Immature natural killer cell (primary cell): ENCODE results near the gene APC2. TPM values are rescaled to one million over a fixed set of nuclear protein-coding genes. Genes with fewer than 3 reads are reported as not detected.
A peak's percentile ranks its signal among the peaks of the same experiment; 100 is the strongest.

ENCODE experiments used
- DNase-seq, 3 donors: peaks; one replicate each; pipeline ENCODE4 v3.0.0; 2022; ENCODE audit warnings: mixed read lengths in 1 of 3
- H3K27ac Mint-ChIP-seq, 6 donors: one replicate each; pipeline ENCODE4 v1.8.0; 2020; ENCODE audit warnings: mixed read lengths in 6 of 6, mild to moderate bottlenecking in 5 of 6, inconsistent platforms in 4 of 6, moderate library complexity in 3 of 6
- H3K27me3 Mint-ChIP-seq, 3 donors: one replicate each; pipeline ENCODE4 v1.8.0; 2020 to 2021; ENCODE audit warnings: low read depth in 3 of 3, mild to moderate bottlenecking in 3 of 3, mixed read lengths in 3 of 3, moderate library complexity in 3 of 3, inconsistent platforms in 1 of 3
- H3K36me3 Mint-ChIP-seq, 3 donors: one replicate each; pipeline ENCODE4 v1.8.0; 2020; ENCODE audit warnings: mixed read lengths in 3 of 3, inconsistent platforms in 2 of 3, mild to moderate bottlenecking in 2 of 3
- H3K4me1 Mint-ChIP-seq, 2 donors: one replicate each; pipeline ENCODE4 v1.8.0; 2020; ENCODE audit warnings: inconsistent platforms in 2 of 2, mild to moderate bottlenecking in 2 of 2, mixed read lengths in 2 of 2, moderate library complexity in 1 of 2
- H3K4me3 Mint-ChIP-seq, 5 donors: one replicate each; pipeline ENCODE4 v1.8.0; 2020; ENCODE audit warnings: mild to moderate bottlenecking in 5 of 5, mixed read lengths in 5 of 5, inconsistent platforms in 3 of 5, moderate library complexity in 3 of 5
- H3K9me3 Mint-ChIP-seq, 6 donors: one replicate each; pipeline ENCODE4 v1.8.0; 2020; ENCODE audit warnings: mild to moderate bottlenecking in 6 of 6, mixed read lengths in 6 of 6, inconsistent platforms in 4 of 6, moderate library complexity in 3 of 6
- polyA plus RNA-seq, 3 donors: library from polyadenylated mRNA; unstranded; fragments of 300-500 nt; fragmentation: Illumina TruSeq; gene quantifications; one replicate each; pipeline ENCODE4 v1.2.3, GENCODE V29; 2021

APC2 gene
- polyA plus RNA-seq, 3 donors from 2014 or later, result 0.06 TPM; not detected in 2

- peaks cover 11 to 13% of the 10 kb centered on the region in 2 donors for H3K4me1 Mint-ChIP-seq
- peaks cover 6 to 8% (median 8%) of the 10 kb centered on the region in 3 donors for H3K27me3 Mint-ChIP-seq
- no peak overlapping the region for H3K27ac Mint-ChIP-seq
Observed at GRCh38 chr19:1505012-1505411, 55.1 kb downstream of the APC2 start.

GRCh38 chr19:1505991-1506881 lies 56.3 kb downstream of the APC2 start:
- Mint-ChIP-seq H3K27me3 (peaks cover 8 to 9% (median 8%) of the 10 kb centered on the region in 3 donors), H3K4me1 (peaks cover 11 to 13% of the 10 kb centered on the region in 2 donors), H3K9me3 (peaks cover 0 to 3% (median 0%) of the 10 kb centered on the region in 6 donors), H3K4me3 (peak overlapping the region in 1 of 5 donors; percentile 5), H3K36me3 (no peaks in the 10 kb centered on the region), H3K27ac (peak overlapping the region in 4 of 6 donors; percentile 8 to 80 (median 38))
- DNase-seq, result no peak

More at GRCh38 chr19:1505012-1505411, 55.1 kb downstream of the APC2 start:
- no peak for DNase-seq
- peaks cover 0 to 3% (median 0%) of the 10 kb centered on the region in 6 donors for H3K9me3 Mint-ChIP-seq
- H3K36me3 Mint-ChIP-seq, result no peaks in the 10 kb centered on the region
- H3K4me3 Mint-ChIP-seq, result no peak overlapping the region

GRCh38 chr19:1507192-1507660 lies 57.3 kb downstream of the APC2 start:
- peaks cover 12 to 13% of the 10 kb centered on the region in 2 donors for H3K4me1 Mint-ChIP-seq
- H3K36me3 Mint-ChIP-seq, result no peaks in the 10 kb centered on the region
- H3K27ac Mint-ChIP-seq, result peak overlapping the region in 4 of 6 donors; percentile 83 to 93 (median 92)
- DNase-seq, result no peak
- H3K4me3 Mint-ChIP-seq, result peak overlapping the region in 2 of 5 donors; percentile 77 to 85
- peaks cover 0 to 3% (median 0%) of the 10 kb centered on the region in 6 donors for H3K9me3 Mint-ChIP-seq
- H3K27me3 Mint-ChIP-seq, result peaks cover 5 to 11% (median 8%) of the 10 kb centered on the region in 3 donors

GRCh38 chr19:1507763-1508506 lies 58.0 kb downstream of the APC2 start:
- H3K9me3 Mint-ChIP-seq, result peaks cover 0 to 3% (median 0%) of the 10 kb centered on the region in 6 donors
- peaks cover 13 to 17% of the 10 kb centered on the region in 2 donors for H3K4me1 Mint-ChIP-seq
- H3K27ac Mint-ChIP-seq, result peak overlapping the region; percentile 78 to 93 (median 89)
- peak overlapping the region; percentile 77 to 86 (median 84) for H3K4me3 Mint-ChIP-seq
- H3K27me3 Mint-ChIP-seq, result peaks cover 5 to 11% (median 6%) of the 10 kb centered on the region in 3 donors
- DNase-seq, result peak; percentile 88 to 91 (median 90)
- H3K36me3 Mint-ChIP-seq, result no peaks in the 10 kb centered on the region

GRCh38 chr19:1508507-1508856 lies 58.6 kb downstream of the APC2 start:
- Mint-ChIP-seq H3K27ac (peak overlapping the region in 4 of 6 donors; percentile 26 to 83 (median 41)), H3K4me1 (peaks cover 13 to 16% of the 10 kb centered on the region in 2 donors), H3K4me3 (peak overlapping the region; percentile 27 to 75 (median 55)), H3K9me3 (peaks cover 0 to 3% (median 0%) of the 10 kb centered on the region in 6 donors), H3K27me3 (peaks cover 5 to 11% (median 6%) of the 10 kb centered on the region in 3 donors), H3K36me3 (no peaks in the 10 kb centered on the region)
- no peak for DNase-seq

- Mint-ChIP-seq H3K27me3 (peaks cover 3 to 8% (median 5%) of the 10 kb centered on the region in 3 donors), H3K36me3 (no peaks in the 10 kb centered on the region), H3K4me1 (peaks cover 13 to 16% of the 10 kb centered on the region in 2 donors), H3K4me3 (peak overlapping the region in 3 of 5 donors; percentile 9 to 35 (median 11)), H3K27ac (peak overlapping the region in 2 of 6 donors; percentile 17 to 51), H3K9me3 (peaks cover 0 to 3% (median 0%) of the 10 kb centered on the region in 6 donors)
- no peak for DNase-seq
Observed at GRCh38 chr19:1509602-1510441, 59.9 kb downstream of the APC2 start.

GRCh38 chr19:1510442-1510806 lies 60.5 kb downstream of the APC2 start:
- Mint-ChIP-seq H3K36me3 (no peaks in the 10 kb centered on the region), H3K4me1 (peaks cover 13 to 16% of the 10 kb centered on the region in 2 donors), H3K4me3 (no peak overlapping the region), H3K27me3 (peaks cover 3 to 8% (median 5%) of the 10 kb centered on the region in 3 donors), H3K9me3 (peaks cover 0 to 3% (median 0%) of the 10 kb centered on the region in 6 donors), H3K27ac (no peak overlapping the region)
- no peak for DNase-seq

GRCh38 chr19:1510807-1511206 lies 60.9 kb downstream of the APC2 start:
- H3K27me3 Mint-ChIP-seq, result peaks cover 3 to 8% (median 3%) of the 10 kb centered on the region in 3 donors
- peaks cover 13 to 14% of the 10 kb centered on the region in 2 donors for H3K4me1 Mint-ChIP-seq
- H3K27ac Mint-ChIP-seq, result peak overlapping the region in 2 of 6 donors; percentile 64 to 69
- H3K9me3 Mint-ChIP-seq, result peaks cover 0 to 3% (median 0%) of the 10 kb centered on the region in 6 donors
- no peak for DNase-seq
- peak overlapping the region in 4 of 5 donors; percentile 16 to 53 (median 20) for H3K4me3 Mint-ChIP-seq
- no peaks in the 10 kb centered on the region for H3K36me3 Mint-ChIP-seq

GRCh38 chr19:1511318-1512317 lies 61.7 kb downstream of the APC2 start:
- peak overlapping the region; percentile 8 to 58 (median 48) for H3K4me3 Mint-ChIP-seq
- H3K27ac Mint-ChIP-seq, result no peak overlapping the region
- no peaks in the 10 kb centered on the region for H3K36me3 Mint-ChIP-seq
- peaks cover 3 to 13% (median 3%) of the 10 kb centered on the region in 3 donors for H3K27me3 Mint-ChIP-seq
- no peak for DNase-seq
- H3K4me1 Mint-ChIP-seq, result peaks cover 13 to 14% of the 10 kb centered on the region in 2 donors
- H3K9me3 Mint-ChIP-seq, result peaks cover 0 to 3% (median 0%) of the 10 kb centered on the region in 6 donors

- Mint-ChIP-seq H3K36me3 (no peaks in the 10 kb centered on the region), H3K27ac (no peak within 1 kb of the TSS), H3K4me3 (peak within 1 kb of the TSS; percentile 40 to 71 (median 57)), H3K9me3 (peaks cover 0 to 3% (median 0%) of the 10 kb centered on the region in 6 donors), H3K4me1 (peaks cover 7 to 9% of the 10 kb centered on the region in 2 donors), H3K27me3 (peaks cover 0 to 10% (median under 1%) of the 10 kb centered on the region in 3 donors)
- peak; percentile 30 to 42 (median 31) for DNase-seq
Observed at GRCh38 chr19:1512671-1513498, 63.0 kb downstream of the APC2 start, which contains the start of gene ADAMTSL5. ADAMTSL5 (minus strand) TSS chr19:1513019; CDS start chr19:1510943, 2,076 bp downstream.
